GM04504 (cell line): ENCODE data around the gene CARD11.
"Not testable (repeated sequence)": the region's sequence is repeated elsewhere in the genome, so short reads cannot be mapped to it uniquely, and the experiment has no call there.

Experiments used
- DNase-seq: peaks from one replicate; pipeline ENCODE4 v3.0.0-alpha.2; 2012; ENCODE audit warnings: low read depth

CARD11 gene

GRCh38 chr7:2964208-2964607 lies 79.5 kb downstream of the CARD11 start:
- DNase-seq = no peak

DNA sequence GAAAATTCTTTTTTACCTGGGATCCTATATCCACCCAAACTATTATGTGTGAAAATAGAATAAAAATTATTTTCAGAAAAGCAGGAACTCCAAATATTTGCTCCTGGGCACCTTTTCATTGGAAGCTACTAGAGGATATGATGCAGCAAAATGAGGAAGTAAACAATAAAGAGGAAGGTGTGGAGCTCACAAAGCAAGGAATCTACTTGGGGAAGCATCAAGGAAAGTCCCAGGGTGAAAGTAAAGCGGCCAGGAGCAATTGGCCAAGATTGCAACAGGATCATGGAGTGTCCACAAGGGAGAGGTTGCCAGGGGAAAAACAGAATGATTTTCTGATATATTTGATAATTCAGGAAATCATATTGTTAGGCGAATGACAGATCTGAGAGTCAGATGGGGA lies 80.8 kb downstream of the CARD11 start:
- no peak for DNase-seq

- DNase-seq = no peak
Measured at GRCh38 chr7:2959828-2960599, 83.7 kb downstream of the CARD11 start.

GRCh38 chr7:2959103-2959680 lies 84.5 kb downstream of the CARD11 start:
- DNase-seq = no peak

- no peak for DNase-seq
Measured at GRCh38 chr7:2958416-2959102, 85.1 kb downstream of the CARD11 start.

DNA sequence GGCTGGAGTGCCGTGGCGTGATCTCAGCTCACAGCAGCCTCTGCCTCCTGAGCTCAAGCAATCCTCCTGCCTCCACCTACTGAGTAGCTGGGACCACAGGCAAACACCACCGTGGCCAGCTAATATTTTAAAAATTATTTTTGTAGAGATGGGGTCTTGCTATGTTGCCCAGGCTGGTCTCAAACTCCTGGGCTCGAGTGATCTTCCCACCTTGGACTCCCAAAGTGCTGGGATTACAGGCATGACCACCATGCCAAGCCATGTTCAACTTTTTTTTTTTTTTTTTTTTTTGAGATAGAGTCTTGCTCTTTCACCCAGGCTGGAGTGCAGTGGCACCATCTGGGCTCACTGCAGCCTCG lies 86.3 kb downstream of the CARD11 start:
- not testable (repeated sequence) for DNase-seq

DNA sequence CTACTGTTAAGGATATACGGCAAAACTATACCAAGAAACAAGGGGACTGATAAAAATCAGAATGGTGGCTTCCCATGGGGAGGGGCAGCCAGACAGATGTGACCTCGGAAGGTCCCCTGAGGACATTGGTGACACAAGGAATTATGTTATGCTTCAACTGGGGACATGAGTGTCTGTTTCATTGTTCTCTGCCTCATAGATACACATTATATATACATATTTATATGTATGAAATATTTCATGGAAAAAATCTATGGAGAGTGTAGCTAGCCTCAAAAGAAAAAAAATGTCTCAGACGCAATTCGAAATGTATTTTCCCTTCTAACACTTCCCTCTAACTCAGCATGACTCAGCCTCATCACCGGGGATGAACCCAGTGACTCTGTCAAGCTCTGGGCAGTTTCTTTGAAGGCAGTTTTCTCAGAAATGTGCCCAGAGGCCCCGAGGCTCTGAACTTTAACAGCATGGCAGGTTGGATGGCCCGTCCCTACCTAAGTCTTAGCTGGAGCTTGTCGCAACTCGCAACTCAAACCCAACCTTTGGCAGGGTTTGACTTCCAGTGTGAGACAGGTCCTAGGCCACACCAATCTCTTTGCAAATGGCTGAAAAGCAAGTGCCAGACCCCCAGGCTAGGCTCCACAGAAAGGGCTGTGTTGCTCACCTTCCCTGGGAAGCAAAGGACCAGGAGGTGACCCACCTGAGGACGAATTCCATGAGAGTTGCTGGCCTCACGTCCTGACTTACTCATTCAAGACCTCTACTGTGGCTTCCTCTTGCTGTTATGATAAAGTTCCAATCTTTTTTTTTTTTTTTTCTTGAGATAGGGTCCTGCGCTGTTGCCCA lies 86.9 kb downstream of the CARD11 start:
- peak; percentile 0 for DNase-seq

DNA sequence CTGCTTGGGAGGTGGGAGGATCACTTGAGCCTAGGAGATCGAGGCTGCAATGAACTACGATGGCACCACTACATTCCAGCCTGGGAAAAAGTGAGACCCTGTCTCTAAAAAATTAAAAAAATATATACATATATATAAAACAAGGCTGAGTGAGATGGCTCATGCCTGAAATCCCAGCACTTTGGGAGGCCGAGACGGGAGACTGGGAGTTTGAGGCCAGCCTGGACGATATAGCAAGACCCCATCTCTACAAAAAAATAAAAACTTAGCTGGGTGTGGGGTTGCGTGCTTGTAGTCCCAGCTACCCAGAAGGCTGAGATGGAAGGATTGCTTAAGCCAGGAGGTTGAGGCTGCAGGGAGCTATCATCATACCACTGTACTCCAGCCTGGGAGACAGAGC lies 87.6 kb downstream of the CARD11 start:
- DNase-seq = no peak

DNA sequence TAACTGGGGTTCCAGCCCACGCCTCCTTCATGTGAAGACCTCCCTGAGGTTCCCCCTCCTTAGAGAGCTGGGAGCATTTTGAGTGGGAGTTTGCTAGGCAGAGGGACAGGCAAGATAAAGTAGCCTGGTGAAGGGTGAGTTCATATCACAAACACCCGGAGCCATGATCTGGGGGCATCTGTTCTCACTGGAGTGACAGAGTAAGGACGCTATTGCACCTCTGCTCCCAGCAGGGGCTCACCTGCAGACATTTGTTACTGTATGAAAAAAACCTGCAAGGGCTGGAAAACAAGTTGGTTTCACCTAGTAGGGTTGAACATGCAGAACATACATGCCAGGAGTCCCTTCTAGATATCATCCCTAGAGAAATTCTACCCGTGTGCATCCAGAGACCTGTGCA lies 88.4 kb downstream of the CARD11 start:
- no peak for DNase-seq

GRCh38 chr7:2954433-2954853 lies 89.2 kb downstream of the CARD11 start:
- DNase-seq = no peak

DNA sequence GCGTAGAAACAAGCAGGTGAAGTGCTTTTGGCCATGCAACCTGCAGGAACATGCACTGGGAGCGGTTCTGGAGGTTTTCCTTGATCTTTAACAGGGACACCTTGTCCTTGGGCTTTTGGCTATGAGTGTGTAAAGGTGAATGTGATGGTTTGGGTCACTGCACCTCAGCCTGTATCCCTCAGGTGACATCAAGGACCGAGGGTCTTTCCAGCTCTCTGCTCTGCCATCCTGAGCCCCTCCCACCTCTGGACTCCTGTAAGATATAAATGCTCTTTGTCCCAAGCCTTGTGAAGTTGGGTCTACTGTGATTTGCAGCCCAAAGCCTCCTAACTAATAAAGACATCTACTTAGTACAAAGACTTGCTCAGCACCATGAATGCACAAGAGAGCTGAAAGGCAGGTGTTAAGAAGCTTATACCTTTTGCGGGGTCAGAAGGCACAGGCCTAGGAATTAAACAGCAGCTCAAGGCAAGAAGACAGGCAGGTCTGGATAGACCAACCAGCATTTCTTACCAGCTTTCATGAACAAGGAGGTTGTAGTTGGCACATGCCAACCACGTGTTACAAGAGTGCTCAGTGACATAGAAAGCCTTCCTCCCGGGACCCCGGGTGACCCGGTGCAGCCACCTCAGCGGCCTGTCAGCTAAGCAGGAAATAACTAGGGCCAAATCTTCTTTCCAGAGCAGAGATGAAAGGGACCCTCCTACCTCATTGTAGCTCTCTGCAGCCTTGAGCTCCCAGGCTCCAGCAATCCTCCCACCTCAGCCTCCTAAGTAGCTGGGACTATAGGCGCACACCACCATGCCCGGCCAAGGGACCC lies 89.9 kb downstream of the CARD11 start:
- no peak for DNase-seq

- no peak for DNase-seq
Measured at GRCh38 chr7:2953099-2953498, 90.6 kb downstream of the CARD11 start.

DNA sequence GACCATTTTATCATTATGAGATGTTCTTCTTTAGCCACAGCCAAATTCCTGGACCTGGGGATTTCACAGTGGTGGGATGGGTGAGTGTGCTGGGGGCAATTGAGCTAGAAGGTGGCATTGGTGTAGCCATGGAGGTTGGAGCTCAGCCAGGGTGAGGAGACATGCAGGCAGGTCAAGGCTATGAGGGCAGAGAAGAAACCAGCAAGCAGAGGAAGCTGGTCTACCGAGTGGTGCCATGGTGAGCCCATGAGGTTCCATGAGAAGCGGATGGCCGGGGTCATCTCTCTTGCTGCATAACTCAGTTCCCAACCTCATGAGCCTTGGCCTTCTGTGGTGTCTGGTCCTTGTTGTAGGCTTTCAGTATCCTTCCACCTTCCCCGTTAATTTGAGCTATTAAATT lies 91.4 kb downstream of the CARD11 start:
- no peak for DNase-seq

GRCh38 chr7:2950578-2950977 lies 93.1 kb downstream of the CARD11 start:
- DNase-seq = no peak

DNA sequence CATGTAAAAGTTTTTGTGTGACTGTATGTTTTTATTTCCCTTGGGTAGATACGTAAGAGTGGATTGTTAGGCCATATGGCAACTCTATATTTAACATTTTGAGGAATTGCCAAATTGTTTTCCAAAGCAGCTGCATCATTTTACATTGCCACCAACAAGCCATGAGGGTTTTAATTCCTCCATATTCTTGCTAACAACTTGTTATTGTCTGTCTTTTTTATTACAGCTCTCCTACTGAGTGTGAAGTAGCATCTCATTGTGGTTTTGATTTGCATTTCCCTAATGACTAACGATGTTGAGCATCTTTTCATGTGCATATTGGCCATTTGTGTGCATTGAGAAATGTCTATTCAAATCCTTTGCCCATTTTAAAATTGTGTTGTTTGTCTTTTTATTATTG lies 94.9 kb downstream of the CARD11 start:
- no peak for DNase-seq

GRCh38 chr7:2947058-2947780 lies 96.4 kb downstream of the CARD11 start:
- DNase-seq = no peak

DNA sequence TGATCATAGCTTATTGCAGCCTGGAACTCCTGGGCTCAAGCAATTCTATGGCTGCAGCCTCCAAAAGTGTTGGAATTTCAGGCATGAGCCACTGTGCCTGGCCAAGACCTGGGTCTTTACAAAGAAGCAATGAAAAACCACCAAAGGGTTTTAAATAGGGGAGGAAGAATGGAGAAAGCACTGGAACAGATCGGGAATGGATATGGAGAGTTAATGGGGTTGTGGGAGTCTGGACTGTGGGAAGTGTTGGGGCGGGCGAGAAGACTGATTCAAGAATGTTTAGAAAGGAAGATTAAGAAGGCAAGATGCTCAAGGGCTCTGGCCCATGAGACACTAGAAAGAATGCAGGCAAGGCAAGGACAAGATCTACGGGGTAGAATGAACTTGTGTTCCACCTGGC lies 98.5 kb downstream of the CARD11 start:
- no peak for DNase-seq

- DNase-seq = no peak
Measured at GRCh38 chr7:2944739-2945138, 98.9 kb downstream of the CARD11 start.

DNA sequence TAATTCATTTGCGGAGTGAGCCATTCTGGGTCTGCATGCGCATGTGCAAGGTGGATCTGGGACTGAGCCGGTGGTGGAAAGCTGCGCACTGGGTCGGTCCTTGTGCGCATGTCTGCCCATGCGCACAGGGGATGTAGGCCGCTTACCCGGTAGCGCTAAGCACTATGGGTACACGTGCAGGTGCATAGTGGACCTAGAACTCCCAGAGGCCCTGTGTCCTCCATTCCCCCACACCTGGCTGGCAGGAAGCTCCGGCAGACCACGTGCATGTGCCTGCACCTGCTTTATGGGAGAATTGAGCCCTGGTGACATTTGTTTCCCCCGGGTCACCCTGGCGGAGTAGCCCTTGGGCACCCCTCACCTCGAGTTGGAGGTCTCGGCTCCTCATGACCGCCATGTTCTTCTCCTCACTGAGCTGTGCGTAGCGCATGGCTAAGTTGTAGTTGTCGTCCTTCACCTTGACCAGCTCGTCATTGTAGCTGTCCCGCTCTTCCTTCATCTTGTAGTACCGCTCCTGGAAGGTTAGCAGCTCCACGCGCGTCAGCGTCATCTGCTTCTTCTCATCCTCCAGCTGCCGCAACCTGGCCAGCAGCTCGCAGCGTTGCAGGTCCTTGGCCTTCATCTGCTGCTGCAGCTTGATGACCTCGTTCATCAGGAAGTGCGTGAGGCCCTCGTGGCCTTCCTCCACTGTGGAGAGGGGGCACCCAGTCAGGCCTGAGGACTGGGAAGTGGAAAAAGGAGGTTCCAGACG lies 99.6 kb downstream of the CARD11 start:
- DNase-seq = no peak

GRCh38 chr7:2941216-2941859 lies 102.3 kb downstream of the CARD11 start:
- no peak for DNase-seq
